T-helper 1 cell treated with Interleukin-12 subunit alpha and Interleukin-12 subunit beta and Interleukin-4 antibody, amounts not matched to agents 30 ng/mL and 1 ng/mL, for 36 hours (primary cell): Measurements from ENCODE around the gene ID4. TPM values are rescaled to one million over a fixed set of nuclear protein-coding genes. Genes with fewer than 3 reads are reported as not detected.

Source experiments
- intact Hi-C: fragments of 100-400 bp; cut with micrococcal nuclease; formaldehyde crosslinking; loops from one replicate; pipeline ENCODE4 v1.15.1; 2024
- total RNA-seq: library from RNA; stranded (reverse); gene quantifications from 2 replicates; pipeline ENCODE4 v1.2.3, GENCODE V29; 2022

The ID4 gene, protein sequence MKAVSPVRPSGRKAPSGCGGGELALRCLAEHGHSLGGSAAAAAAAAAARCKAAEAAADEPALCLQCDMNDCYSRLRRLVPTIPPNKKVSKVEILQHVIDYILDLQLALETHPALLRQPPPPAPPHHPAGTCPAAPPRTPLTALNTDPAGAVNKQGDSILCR
- not detected in 2 replicates for total RNA-seq

DNA sequence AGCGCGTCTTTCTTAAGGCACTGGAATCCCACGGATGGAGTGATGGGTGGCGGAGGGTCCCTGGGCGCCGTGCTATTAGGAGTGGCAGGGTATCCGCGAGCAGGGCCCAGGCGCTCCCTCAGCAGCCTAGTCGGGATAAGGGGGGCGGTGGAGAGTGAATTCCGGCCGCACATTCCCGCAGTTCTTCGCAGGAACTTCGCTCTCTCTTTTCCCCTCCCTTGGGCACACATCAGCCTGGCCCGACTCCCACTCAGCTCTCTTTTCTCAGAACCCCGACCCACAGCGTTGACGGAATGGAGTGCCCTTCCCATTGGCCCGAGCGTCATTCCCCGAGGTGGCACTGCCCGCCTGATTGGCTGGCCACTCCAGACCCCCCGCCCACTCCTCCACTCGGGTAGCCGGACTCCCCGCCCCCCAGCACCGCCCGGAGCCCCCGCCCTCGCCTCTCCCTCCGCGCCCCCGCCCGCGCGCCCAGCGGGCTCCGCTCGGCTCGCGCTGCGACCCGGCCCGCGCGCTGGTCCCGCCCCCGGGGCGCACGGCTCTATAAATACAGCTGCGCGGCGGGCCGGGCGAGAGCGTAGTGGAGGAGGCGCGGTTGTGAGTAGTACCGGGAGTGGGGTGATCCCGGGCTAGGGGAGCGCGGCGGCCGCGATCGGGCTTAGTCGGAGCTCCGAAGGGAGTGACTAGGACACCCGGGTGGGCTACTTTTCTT is at the start of gene ID4:
TSS of gene ID4 (plus strand) at position 572 of the 712 bp plus-strand sequence. CDS start 385 bp downstream, outside the sequence.
- intact Hi-C loops = no loop called here

DNA sequence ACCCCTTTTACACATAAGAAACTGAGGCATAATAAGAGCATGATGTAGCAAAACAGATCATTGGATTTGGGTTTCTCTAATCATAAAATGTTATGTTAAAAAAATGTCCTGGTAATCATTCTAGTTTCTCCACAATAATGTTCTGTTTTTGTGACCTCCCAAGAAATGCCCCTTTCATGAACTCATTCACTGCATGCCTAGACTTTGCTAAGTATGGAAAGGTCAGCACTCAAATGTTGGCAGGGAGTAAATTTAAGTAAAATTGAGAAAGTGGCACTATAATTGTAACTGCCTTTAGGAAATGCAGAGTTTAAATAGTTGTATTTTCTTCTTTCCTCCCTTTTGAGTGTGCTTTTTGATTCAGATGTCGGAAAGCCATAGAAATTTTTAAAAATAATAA is 48.5 kb upstream of the ID4 start:
- intact Hi-C loops = no loop called here

DNA sequence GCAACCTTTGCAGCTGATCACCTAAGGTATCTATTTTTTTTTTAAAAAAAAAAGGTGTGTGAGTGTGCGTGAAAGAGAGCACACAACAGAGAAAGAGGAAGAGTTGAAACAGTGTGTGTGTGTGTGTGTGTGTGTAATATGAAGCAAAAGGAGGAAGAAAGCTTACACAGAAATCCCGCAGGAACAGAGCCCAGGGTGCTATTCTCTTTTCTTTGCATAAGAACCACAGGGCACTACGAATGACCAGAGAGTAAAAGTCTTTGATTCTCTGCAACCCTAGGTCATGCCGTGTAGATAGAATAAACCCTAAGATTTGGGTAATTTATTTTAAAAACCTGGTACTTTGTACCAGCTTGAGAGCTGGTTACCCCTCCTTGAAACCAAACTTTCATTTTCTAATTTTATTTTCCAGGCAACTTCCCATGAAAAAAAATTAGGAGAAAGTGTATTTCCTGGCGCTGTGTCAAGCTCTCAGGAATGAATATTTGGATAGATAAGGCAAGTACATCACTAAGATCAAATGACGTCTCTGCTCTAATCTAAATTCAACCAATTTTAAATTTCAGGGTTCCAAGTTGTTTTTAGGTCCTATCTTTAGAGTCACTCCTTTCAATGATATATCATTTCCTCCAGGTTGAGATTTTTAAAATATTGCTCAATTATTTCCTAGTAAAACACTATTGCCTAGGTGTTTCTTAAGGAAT is 47.9 kb upstream of the ID4 start:
- intact Hi-C loops = no loop called here

DNA sequence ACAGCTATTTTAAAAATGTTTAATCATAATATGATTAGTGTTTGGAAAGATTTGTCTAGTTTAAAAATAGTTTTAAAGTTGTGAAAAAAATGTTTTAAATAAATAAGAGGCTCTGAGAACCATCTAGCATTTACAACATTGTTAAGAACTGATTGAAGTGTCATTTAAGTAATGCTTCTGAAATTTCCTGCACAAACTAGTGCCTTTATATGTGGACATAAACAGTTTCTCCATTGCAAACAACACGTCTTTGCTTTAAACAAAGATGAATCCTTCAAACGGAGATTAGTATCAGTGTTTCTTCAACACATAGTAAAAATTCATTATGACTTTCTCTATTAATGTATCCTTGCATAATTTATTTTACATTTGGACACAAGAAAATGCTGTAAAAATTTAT is 45.9 kb upstream of the ID4 start:
- intact Hi-C loops = no loop called here

DNA sequence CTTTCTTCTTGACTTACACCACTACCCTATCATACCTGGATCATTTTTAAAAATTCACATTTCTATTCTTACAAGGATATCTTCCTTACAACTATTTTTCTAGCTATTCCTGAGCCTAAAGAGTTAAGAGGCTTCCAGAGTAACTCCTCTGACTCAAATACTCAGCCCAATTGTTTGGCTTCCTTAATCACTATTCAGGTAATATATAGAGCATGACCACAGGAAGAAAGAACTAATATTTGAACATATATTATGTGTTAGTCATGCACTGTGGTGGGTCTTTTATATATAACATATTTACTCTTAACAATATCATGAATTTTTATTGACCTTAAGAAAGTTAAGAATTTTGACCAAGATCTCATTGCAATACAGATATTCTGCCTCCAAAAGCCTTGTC is 42.0 kb upstream of the ID4 start:
- intact Hi-C loops = no loop called here

DNA sequence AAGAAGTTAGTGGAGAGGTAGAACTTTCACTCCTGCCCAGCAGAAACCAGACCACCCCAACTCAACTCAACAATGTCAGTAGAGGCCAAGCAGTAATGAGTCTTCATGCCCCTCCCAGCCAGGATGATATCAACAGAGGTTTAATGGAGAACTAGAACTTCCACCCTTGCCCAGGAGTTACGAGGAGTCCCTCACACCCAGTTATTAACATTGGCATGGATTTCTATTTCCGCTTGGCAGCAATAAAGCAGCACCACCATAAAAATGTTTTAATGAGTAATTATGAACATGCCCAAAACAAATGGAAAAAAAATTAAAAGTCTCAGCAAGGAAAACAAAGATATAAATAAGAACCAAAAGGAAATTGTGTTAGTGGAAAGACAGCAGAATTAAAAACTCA is 40.7 kb upstream of the ID4 start:
- intact Hi-C loops = no loop called here

DNA sequence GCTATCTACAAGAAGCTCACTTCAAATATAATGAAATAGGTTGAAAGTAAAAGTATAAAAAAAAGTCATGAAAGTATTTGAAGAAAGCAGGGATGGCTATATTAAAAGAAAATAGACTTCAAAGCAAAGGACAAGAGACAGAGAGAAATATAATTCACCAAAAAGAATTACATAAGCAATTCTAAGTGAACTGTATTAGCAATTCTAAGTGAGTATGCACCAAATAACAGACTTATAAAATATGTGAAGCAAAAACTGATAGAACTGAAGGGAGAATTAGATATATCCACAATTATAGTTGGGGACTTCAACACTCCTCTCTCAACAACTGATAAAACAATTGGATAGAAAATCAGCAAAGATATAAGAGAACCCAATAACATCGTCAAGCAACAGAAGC is 38.8 kb upstream of the ID4 start:
- intact Hi-C loops = no loop called here

DNA sequence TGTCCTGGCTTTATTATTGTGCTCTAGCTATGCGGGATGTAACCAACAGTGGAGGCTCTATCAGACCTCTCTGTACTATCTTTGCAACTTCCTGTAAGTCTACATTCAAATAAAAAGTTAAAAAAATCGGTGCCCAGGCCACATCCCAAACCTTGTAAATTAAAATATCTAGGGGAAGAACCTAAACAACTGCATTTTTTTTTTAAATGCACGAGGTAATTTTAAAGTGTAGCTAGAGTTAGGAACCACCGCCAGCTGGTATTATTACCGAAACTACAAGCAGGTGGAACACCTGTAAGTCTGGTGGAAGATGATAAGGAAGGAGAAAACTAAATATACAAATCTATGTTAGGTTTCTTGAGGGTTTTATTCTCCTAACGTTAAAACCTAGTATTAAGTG is 34.5 kb upstream of the ID4 start:
- intact Hi-C loops = no loop called here

DNA sequence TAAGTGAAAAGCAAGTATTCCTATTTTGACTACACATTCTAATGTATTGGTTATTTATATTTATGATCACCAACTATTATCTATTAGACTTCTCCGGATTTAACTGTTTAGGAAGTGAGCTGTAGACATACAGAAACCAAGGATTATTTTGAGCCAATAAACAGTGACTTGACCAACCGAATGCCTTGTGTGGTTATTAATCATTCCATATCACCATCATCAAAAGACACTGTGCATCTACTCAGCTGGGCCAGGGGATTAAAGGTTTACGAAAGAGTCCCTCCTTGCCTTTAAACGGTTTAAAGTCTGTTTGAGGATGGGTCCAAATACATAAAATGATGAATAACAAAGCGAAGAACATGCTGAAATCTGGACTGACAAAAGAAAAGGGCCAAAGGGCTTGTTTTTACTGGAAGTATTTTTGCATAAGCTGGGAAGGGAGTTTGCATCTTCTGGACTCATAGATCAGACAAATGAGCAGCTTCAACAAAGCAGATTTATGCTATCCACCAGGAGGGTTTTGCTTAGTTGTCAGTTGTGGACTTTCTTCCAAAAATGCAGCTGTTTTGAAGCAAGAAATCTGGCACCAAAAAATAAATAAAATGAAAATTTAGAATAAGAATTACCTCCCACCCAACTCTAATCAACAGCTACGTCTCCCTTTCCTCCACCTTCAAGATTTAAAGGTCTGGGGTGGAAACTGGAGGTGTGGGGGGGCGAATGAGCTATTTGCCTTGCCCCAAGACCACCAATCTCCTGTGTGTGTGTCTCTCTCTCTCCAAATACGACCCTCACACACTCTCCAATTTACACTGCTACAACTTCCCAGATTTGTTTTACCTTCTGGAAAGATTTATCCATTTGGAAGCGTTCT is 33.6 kb upstream of the ID4 start:
- intact Hi-C loops = no loop called here

DNA sequence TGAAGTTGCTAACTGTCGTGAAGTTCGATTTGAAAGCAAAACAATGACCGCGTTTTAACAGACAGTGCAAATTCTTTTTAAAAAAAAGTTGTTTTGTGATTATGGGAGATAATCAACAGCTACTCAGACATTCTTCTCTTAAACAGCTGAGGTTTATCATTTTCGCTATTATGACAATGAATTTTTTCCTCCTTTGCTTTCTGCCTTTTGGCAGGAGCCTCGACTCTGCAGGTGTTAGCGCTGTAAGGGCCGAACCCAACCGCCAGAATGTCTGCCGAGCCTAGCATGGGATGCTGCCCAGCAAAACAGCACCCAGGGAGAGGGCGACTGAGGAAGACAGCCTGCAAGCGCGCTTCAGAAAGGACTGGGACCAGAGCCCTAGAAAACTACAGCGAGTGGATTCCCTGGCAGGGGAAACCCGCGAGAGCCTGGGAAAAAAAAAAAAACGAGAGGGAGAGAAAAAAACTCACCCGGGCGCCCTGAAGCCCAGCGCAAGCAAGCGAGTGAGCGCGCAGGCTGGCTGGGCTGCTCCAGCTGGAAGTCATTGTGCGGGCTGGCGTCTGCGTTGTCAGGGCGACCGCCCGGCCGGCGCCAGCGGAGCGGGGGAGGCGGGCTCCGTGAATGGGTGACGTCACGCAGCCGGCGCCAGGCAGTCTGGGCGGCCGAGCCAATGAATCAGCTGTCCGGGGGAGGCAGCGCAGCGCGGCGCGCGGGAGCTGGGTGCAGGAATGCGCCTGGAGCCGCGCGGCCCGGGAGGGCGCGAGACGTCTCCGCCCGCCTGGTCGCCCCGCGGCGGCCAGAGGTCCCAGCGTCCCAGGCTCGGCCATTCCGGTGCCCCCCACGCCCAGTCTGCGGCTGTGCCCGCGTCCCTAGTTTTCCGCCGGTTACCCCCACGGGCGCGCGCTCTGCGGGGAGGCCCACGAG is 32.7 kb upstream of the ID4 start:
- intact Hi-C loops = no loop called here

DNA sequence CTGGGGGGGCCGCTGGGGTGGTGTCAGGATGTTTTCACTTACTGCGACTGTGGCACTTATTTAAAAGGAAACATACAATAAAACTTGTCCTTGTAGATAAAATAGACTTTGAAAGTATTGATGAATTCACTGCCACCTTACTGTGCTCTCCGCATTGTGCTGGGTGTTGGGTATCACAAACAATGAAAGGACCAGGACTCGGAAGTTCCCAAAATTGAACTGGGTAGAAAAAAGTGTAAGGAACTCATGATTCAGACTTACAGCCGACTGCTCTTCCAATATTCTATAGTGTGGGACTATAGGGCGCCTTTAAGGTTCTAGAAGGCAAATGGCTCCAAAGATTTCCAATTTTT is 32.1 kb upstream of the ID4 start:
- intact Hi-C loops = no loop called here

DNA sequence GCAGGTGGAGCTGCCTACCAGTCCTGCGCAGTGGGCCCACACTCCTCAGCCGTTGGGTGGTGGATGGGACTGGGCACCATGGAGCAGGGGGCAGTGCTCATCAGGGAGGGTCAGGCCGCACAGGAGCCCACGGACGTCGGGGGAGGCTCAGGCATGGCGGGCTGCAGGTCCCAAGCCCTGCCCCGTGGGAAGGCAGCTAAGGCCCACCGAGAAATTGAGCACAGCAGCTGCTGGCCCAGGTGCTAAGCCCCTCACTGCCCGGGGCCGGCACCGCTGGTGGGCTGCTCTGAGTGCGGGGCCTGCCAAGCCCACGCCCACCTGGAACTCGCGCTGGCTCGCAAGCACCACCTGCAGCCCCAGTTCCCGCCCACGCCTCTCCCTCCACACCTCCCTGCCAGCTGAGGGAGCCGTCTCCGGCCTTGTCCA is 30.2 kb upstream of the ID4 start:
- intact Hi-C loops = no loop called here

DNA sequence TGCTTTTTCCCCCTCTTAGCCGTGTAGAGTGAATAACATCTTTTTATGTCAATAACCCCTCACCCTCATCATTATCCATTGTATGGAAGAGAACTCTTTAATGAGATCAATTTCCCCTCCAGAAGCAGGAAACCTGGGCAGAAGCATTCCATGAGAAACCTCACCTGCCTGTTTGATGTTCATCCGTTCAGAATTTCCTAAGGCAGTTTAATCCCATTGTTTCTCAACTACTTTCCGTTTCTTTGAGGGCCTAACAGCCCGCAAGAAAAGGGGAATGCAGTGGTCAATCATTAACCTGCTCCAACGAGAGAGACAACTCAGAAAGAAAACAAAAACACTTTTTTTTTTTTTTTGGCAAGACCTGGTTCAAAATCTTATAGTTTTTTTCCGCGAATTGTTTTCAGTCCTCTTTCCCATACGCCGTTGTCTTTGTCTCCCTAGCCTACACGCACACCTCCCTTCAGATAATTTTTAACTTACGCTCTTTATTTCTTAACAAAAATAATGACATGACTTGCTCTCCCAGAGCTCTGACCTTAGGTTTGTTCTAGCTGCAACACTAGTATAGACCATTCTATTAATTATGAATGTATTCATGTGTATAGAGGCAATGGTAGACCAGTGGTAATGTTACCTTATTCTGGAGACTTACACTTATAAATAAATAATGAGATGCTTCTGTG is 25.6 kb upstream of the ID4 start:
- intact Hi-C loops = no loop called here

DNA sequence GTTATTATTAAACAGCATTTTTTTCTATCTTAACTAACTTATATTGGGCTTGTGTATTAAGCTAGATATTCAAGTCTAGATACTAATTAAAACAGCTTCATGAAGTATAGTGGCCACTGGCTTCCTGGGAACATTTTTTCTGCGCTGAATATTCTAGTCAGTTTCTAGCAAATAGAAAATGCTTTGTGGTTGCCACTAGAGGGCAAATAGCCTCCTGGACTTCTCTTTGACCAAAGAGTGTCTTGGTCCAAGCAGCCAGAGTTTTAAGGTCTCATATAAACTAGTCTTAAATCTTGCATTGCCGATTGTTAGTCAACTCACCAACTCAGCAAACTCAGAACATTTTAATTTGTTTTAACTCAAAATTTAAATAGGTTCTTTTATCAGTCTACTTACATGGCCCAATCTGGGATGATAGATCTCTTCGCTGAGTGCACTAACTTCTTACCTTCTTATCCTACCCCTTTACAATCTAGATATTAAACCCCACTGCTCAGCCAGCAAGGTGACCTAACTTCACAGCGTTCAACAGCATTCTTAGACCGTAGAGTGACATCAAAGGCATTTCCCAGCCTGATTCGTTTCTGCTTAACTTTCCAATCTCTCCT is 24.6 kb upstream of the ID4 start:
- intact Hi-C loops = no loop called here

DNA sequence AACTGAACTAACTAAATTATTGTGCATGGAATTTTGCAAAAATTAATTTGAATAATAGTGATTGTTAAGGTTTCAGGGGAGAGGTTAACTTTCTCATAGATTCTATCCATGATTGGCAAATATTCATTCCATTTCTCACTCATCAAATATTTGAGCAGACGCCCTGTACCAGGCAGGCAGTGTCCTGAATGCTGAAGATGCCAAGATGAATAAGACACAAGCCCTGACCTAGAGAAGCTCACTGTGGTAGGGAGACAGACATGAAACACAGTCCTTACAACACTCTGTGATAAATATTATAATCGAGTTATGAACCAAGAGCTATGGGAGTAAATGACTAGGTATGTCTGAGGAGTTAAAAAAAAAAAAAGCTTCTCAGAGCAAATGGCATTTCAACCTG is 18.4 kb upstream of the ID4 start:
- intact Hi-C loops = no loop called here

DNA sequence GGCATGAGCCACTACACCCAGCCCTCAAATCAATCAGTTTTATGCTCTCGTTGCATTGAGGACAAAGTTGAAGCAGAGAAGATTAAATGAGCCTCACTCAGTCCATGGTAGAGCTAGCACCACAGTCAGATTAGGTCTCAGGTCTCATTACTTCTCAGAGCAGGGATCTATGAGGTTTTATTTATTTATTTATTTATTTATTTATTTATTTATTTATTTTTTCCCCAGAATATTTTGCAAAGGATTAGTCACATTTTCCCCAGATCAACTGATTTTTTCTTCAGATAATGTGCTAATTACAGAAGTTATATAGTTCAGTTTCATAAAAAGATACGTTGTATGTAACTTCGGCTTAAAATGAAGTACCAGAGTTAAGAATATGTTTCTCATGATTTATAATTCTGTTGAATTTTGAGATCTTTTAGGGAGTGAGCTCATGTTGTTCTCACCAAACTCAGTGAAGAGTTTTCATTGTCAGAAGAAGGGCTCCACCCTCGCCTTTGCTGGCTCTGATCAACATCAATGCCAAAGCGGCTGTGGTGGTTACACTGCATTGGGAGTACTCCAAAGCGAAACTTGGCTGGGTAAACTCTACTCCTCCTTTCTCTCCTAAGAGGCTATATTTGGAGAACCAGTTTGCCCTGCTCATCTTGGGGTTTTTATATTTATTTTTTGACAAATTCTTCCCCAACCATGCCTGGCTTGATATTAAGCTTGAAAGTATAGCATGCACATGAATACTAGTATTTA is 12.9 kb upstream of the ID4 start:
- intact Hi-C loops = no loop called here

DNA sequence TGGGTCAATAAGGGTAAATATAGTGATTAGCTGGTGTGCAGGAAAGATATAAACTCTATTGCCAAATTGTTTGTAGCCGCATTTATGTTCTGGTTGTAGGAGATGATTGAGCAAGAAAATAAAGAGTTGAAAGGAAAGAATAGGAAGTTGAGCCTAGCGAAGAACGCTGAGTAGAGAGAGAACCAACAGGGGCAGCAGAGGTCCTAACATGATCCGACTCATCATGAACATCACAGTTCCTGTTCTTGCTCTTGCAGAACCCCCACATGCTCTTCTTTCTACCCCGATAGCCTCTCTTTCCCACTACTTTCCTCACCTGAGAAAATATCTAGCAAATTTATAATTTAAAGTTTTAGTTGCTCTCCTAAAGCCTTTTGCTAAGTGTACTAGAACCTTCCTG is 9.9 kb upstream of the ID4 start:
- intact Hi-C loops = no loop called here

DNA sequence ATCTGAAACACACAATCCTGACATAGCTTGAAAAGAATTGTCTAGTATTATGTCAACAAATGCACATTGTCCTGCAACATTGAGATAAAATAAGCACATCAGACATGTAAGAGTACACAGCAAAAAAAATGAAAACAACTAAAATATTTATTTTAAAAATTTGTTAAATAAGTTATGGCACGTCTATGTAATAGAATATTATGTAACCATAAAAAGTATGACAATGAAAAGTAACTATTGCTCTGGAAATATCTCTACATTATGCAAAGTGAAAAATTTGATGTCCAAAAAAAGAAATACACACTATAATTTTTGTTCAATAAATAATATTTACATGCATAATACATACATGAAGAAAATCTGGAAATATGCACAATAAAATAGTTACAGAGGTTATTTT is 9.3 kb upstream of the ID4 start:
- intact Hi-C loops = no loop called here

DNA sequence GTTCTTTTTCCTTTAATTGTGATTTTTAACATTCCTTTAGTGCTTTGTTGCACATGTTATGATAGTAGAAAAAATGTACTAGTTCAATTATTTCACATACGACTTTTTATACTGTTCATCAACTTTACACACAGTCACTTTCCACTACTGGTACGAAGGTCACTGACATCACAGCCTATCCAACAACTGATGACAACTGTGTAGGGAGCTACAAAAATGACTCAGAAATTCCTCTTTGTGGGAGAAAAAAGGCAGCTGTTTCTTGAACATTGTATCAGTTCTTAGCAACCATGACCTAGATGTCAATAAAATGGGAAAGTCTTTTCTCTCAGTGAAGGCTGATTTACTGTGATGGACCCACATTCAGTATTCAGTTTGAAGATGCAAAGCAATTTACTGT is 7.0 kb upstream of the ID4 start:
- intact Hi-C loops = no loop called here
